Common myeloid progenitor, CD34-positive (primary cell): ENCODE measurements around the gene RBM38.
A peak's percentile ranks its signal among the peaks of the same experiment; 100 is the strongest.

Experiments used
- CTCF ChIA-PET: fragments of 350-600 bp; sonication (Branson Sonifier 250); formaldehyde crosslinking; loops from one replicate; lab custom pipeline; 2021; ENCODE audit warnings: antibody characterized with exemption; lab: Charles Lee
- POLR2A ChIA-PET: fragments of 350-600 bp; sonication (Branson Sonifier 250); formaldehyde crosslinking; loops from one replicate; lab custom pipeline; 2021; ENCODE audit warnings: antibody characterized with exemption; lab: Charles Lee
- DNase-seq, 3 donors: peaks; one replicate each; pipeline versions ENCODE4 v3.0.0 to v3.0.0-alpha.2; 2013
- H3K27ac ChIP-seq, 2 experiments: 1 replicate in 1 of 2; 2 replicates in 1 of 2; pipeline ENCODE4 v1.7.0; 2013; ENCODE audit warnings: inconsistent platforms in 2 of 2, low read length in 2 of 2, mild to moderate bottlenecking in 2 of 2, low read depth in 1 of 2, moderate library complexity in 1 of 2; ENCODE audit not compliant: severe bottlenecking in 2 of 2, insufficient read depth in 1 of 2, poor library complexity in 1 of 2
- H3K27me3 ChIP-seq, 5 experiments: replicated peaks in 2 of 5; 1 replicate in 3 of 5; 2 replicates in 2 of 5; pipeline versions ENCODE4 v1.6.1 to v1.7.0; 2013; ENCODE audit warnings: low read length in 4 of 5, mild to moderate bottlenecking in 2 of 5, moderate library complexity in 2 of 5, inconsistent platforms in 1 of 5; ENCODE audit not compliant: insufficient read depth in 5 of 5, control insufficient read depth in 4 of 5
- H3K36me3 ChIP-seq, 4 experiments: 1 replicate in 2 of 4; 2 replicates in 2 of 4; pipeline versions ENCODE4 v1.6.1 to v1.7.0; 2013; ENCODE audit warnings: low read length in 3 of 4, control low read depth in 1 of 4, mild to moderate bottlenecking in 1 of 4; ENCODE audit not compliant: control insufficient read depth in 4 of 4, insufficient read depth in 4 of 4
- H3K4me1 ChIP-seq, 4 experiments: 1 replicate in 3 of 4; 2 replicates in 1 of 4; pipeline versions ENCODE4 v1.6.1 to v1.7.1; 2013; ENCODE audit warnings: low read length in 3 of 4, mild to moderate bottlenecking in 3 of 4, control low read depth in 1 of 4, inconsistent platforms in 1 of 4, moderate library complexity in 1 of 4; ENCODE audit not compliant: control insufficient read depth in 4 of 4, insufficient read depth in 4 of 4; ENCODE audit errors: control extremely low read depth in 1 of 4
- H3K4me3 ChIP-seq, 7 experiments: 1 replicate in 4 of 7; 2 replicates in 3 of 7; pipeline versions ENCODE4 v1.5.1 to v1.7.0; 2013; ENCODE audit warnings: mild to moderate bottlenecking in 7 of 7, low read length in 6 of 7, moderate library complexity in 6 of 7, inconsistent platforms in 2 of 7, low read depth in 2 of 7, control low read depth in 1 of 7; ENCODE audit not compliant: insufficient read depth in 4 of 7, control insufficient read depth in 1 of 7; ENCODE audit errors: extremely low read depth in 1 of 7
- H3K9me3 ChIP-seq, 5 experiments: 1 replicate in 4 of 5; 2 replicates in 1 of 5; pipeline versions ENCODE4 v1.6.1 to v1.7.1; 2013; ENCODE audit warnings: low read length in 4 of 5, mild to moderate bottlenecking in 2 of 5, inconsistent platforms in 1 of 5, low read depth in 1 of 5, moderate library complexity in 1 of 5; ENCODE audit not compliant: control insufficient read depth in 4 of 5, insufficient read depth in 2 of 5; ENCODE audit errors: control extremely low read depth in 1 of 5
- WGBS: methylation state at CpG from one replicate; pipeline ENCODE4 v1.1.5; 2013; ENCODE audit not compliant: insufficient coverage; 5-methylcytosine and 5-hydroxymethylcytosine counted together

Gene RBM38

GRCh38 chr20:57443349-57444265 lies 52.4 kb downstream of the RBM38 start:
- Histone ChIP-seq H3K4me3 (no peak overlapping the region), H3K36me3 (no peaks in the 10 kb centered on the region), H3K27ac (no peak overlapping the region), H3K27me3 (no peaks in the 10 kb centered on the region), H3K4me1 (peaks cover 0 to 4% (median 2%) of the 10 kb centered on the region in 4 experiments), H3K9me3 (no peaks in the 10 kb centered on the region)
- ChIA-PET POLR2A (interaction anchor here (0.6 kb wide), 1 partner anchor 27 kb away, joined by 3 read pairs; no protein-coding TSS in a partner anchor), CTCF (interaction anchor here (0.8 to 5.8 kb wide), 4 partner anchors 8 to 35 kb away, joined by 3 to 33 read pairs (median 3); no protein-coding TSS in a partner anchor)
- 96% methylated on average over 13 of the region's 18 CpGs for WGBS
- DNase-seq, result no peak

- peaks cover 5 to 10% (median 9%) of the 10 kb centered on the region in 4 experiments for H3K4me1 ChIP-seq
- DNase-seq, result no peak
- CTCF ChIA-PET, result interaction anchor here (0.7 to 5.8 kb wide), 4 partner anchors 10 to 49 kb away, joined by 3 to 33 read pairs (median 4); no protein-coding TSS in a partner anchor
- no peaks in the 10 kb centered on the region for H3K27me3 ChIP-seq
- H3K27ac ChIP-seq, result no peak overlapping the region
- H3K36me3 ChIP-seq, result no peaks in the 10 kb centered on the region
- POLR2A ChIA-PET, result no interaction called here
- H3K4me3 ChIP-seq, result no peak overlapping the region
- no peaks in the 10 kb centered on the region for H3K9me3 ChIP-seq
- 86% methylated on average over 9 of the region's 16 CpGs for WGBS
Observed at GRCh38 chr20:57444394-57445048, 53.3 kb downstream of the RBM38 start.

- POLR2A ChIA-PET, result interaction anchor here (1.0 kb wide), 1 partner anchor 31 kb away, joined by 3 read pairs; no protein-coding TSS in a partner anchor
Observed at GRCh38 chr20:57445298-57445697, 54.1 kb downstream of the RBM38 start.

GRCh38 chr20:57445774-57446173 lies 54.6 kb downstream of the RBM38 start:
- H3K36me3 ChIP-seq, result no peaks in the 10 kb centered on the region
- CTCF ChIA-PET, result interaction anchor here (1.1 to 6.7 kb wide), 5 partner anchors 11 to 69 kb away, joined by 3 to 33 read pairs (median 4); no protein-coding TSS in a partner anchor
- H3K27me3 ChIP-seq, result no peaks in the 10 kb centered on the region
- no peaks in the 10 kb centered on the region for H3K9me3 ChIP-seq
- H3K4me1 ChIP-seq, result peaks cover 12 to 23% (median 20%) of the 10 kb centered on the region in 4 experiments
- WGBS, result 100% methylated on average over 3 of the region's 3 CpGs
- no peak for DNase-seq
- POLR2A ChIA-PET, result interaction anchor here (1.0 kb wide), 1 partner anchor 31 kb away, joined by 3 read pairs; no protein-coding TSS in a partner anchor
- H3K27ac ChIP-seq, result no peak overlapping the region
- H3K4me3 ChIP-seq, result no peak overlapping the region

More at GRCh38 chr20:57445298-57445697, 54.1 kb downstream of the RBM38 start:
- Histone ChIP-seq H3K4me1 (peaks cover 12 to 18% (median 16%) of the 10 kb centered on the region in 4 experiments), H3K36me3 (no peaks in the 10 kb centered on the region), H3K27me3 (no peaks in the 10 kb centered on the region), H3K9me3 (no peaks in the 10 kb centered on the region), H3K4me3 (no peak overlapping the region), H3K27ac (no peak overlapping the region)
- DNase-seq, result no peak
- CTCF ChIA-PET, result interaction anchor here (0.7 to 6.7 kb wide), 6 partner anchors 11 to 68 kb away, joined by 3 to 33 read pairs (median 4); no protein-coding TSS in a partner anchor
- WGBS, result 98% methylated on average over 10 of the region's 10 CpGs

DNA sequence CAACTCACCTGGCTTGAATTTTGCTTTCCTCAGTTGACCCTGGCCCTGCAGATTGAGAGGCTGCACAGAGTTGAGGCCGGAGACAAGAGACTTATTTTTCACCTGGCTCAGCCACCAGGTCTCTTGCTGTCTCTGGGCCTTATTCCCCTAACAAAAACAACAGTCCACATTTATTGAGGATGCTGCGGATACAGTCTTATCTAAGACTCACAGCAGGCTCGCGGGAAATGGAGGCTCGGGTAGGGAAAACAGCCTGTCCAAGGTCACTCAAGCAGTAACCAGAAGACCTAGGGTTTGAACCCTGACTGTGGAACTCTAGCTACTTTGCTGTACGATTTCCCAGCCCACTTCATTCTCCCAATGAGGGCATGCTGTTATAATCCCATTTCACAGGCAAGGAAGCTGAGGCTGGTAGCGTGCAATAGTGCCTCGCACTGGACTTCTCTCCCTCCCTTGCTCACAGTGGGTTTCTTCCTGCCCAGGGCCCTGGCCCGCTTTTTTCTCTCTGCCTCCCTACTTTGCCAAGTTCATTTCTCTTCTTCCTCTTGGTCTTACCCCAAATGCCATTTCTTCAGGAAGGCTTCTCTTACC lies 57.7 kb downstream of the RBM38 start:
- CTCF ChIA-PET, result interaction anchor here (1.6 to 6.7 kb wide), 5 partner anchors 10 to 47 kb away, joined by 4 to 27 read pairs (median 5); no protein-coding TSS in a partner anchor

More for the DNA sequence above, 57.7 kb downstream of the RBM38 start:
- H3K4me3 ChIP-seq, result no peak overlapping the region
- H3K36me3 ChIP-seq, result no peaks in the 10 kb centered on the region
- peak in 1 of 3 donors; percentile 24 for DNase-seq
- POLR2A ChIA-PET, result interaction anchor here (2.3 kb wide), 1 partner anchor 24 kb away, joined by 7 read pairs; no protein-coding TSS in a partner anchor
- 85% methylated on average over 9 of the region's 9 CpGs for WGBS
- H3K27ac ChIP-seq, result no peak overlapping the region
- H3K27me3 ChIP-seq, result no peaks in the 10 kb centered on the region
- no peaks in the 10 kb centered on the region for H3K9me3 ChIP-seq
- peaks cover 16 to 44% (median 40%) of the 10 kb centered on the region in 4 experiments for H3K4me1 ChIP-seq
